HepG2 (cell line): ENCODE measurements around the gene RAD51. TPM values are rescaled to one million over a fixed set of nuclear protein-coding genes. Genes with fewer than 3 reads are reported as not detected.

Source experiments
- ETV5 ChIP-seq: IDR thresholded peaks from 2 replicates; pipeline ENCODE4 v1.6.1; 2018; ENCODE audit warnings: missing biosample characterization, missing genetic modification reagents, inconsistent platforms, borderline replicate concordance
- EZH2 ChIP-seq: conservative IDR thresholded peaks from 2 replicates; pipeline ENCODE4 v1.6.1; 2012; ENCODE audit warnings: mild to moderate bottlenecking, low read depth, low read length, moderate library complexity
- NFKBIZ ChIP-seq: IDR thresholded peaks from 2 replicates; pipeline ENCODE4 v1.6.1; 2018; ENCODE audit warnings: missing genetic modification reagents, missing compliant biosample characterization
- NR2F6 ChIP-seq, 2 experiments: IDR thresholded peaks; 2 replicates each; pipeline ENCODE4 v1.6.1; 2016; ENCODE audit warnings: antibody characterized with exemption in 1 of 2, mild to moderate bottlenecking in 1 of 2
- SNAI1 ChIP-seq: sonication (generic); formaldehyde crosslinking; IDR thresholded peaks from 2 replicates; pipeline ENCODE4 v1.5.0; 2020; ENCODE audit warnings: mild to moderate bottlenecking, missing genetic modification reagents, borderline replicate concordance
- SUZ12 ChIP-seq: fragments of 150-350 bp; IDR thresholded peaks from 2 replicates; pipeline ENCODE4 v1.6.1; 2014; ENCODE audit warnings: low read depth, low read length
- ZBTB38 ChIP-seq: sonication (generic); formaldehyde crosslinking; IDR thresholded peaks from 2 replicates; pipeline ENCODE4 v1.5.1; 2020; ENCODE audit warnings: mild to moderate bottlenecking, missing genetic modification reagents
- ZFP36 ChIP-seq: fragments of 150-350 bp; IDR thresholded peaks from 2 replicates; pipeline ENCODE4 v1.6.1; 2018; ENCODE audit warnings: borderline replicate concordance, low read length, low read depth; ENCODE audit not compliant: partially characterized antibody
- ZNF292 ChIP-seq: sonication (generic); formaldehyde crosslinking; IDR thresholded peaks from 2 replicates; pipeline ENCODE4 v1.8.1; 2022; ENCODE audit warnings: mild to moderate bottlenecking, low read depth, missing genetic modification reagents, borderline replicate concordance
- ZNF296 ChIP-seq: sonication (generic); formaldehyde crosslinking; conservative IDR thresholded peaks from 2 replicates; pipeline ENCODE4 v1.5.0; 2020; ENCODE audit warnings: mild to moderate bottlenecking, missing genetic modification reagents
- ZNF335 ChIP-seq: sonication (generic); formaldehyde crosslinking; IDR thresholded peaks from 2 replicates; pipeline ENCODE4 v1.4.0; 2020; ENCODE audit warnings: missing genetic modification reagents
- ZNF530 ChIP-seq: sonication (generic); formaldehyde crosslinking; IDR thresholded peaks from 2 replicates; pipeline ENCODE4 v1.5.0; 2020; ENCODE audit warnings: low read depth, mild to moderate bottlenecking, missing genetic modification reagents
- ZNF772 ChIP-seq: sonication (generic); formaldehyde crosslinking; IDR thresholded peaks from 2 replicates; pipeline ENCODE4 v1.5.0; 2020; ENCODE audit warnings: mild to moderate bottlenecking, missing genetic modification reagents
- polyA plus RNA-seq, 8 experiments: library from polyadenylated mRNA; depleted of rRNA in 3 of 8; stranded (reverse) in 7 of 8; unstranded in 1 of 8; fragments of >200 nt; fragmentation: Illumina TruSeq in 4 of 8; extraction: Trizol in 4 of 8; gene quantifications; 2 replicates each; pipeline versions ENCODE4 v1.2.1 to v1.2.3, GENCODE V29; 2011 to 2016; ENCODE audit warnings: low read depth in 4 of 8, missing spikeins in 1 of 8, mixed read lengths in 1 of 8; ENCODE audit not compliant: insufficient read depth in 1 of 8
- total RNA-seq, 5 experiments: library from RNA; depleted of rRNA; stranded (reverse); fragments of >200 nt; fragmentation: Illumina TruSeq; extraction: Trizol; gene quantifications; 2 replicates each; pipeline ENCODE4 v1.2.3, GENCODE V29; 2016; ENCODE audit warnings: low read depth in 1 of 5
- TF ChIP-seq, protein P1 (sequence below): IDR thresholded peaks from 2 replicates; pipeline ENCODE4 v1.6.1; 2016
- TF ChIP-seq, protein P2 (sequence below): sonication (generic); formaldehyde crosslinking; IDR thresholded peaks from 2 replicates; pipeline ENCODE4 v1.5.0; 2020; ENCODE audit warnings: mild to moderate bottlenecking, missing genetic modification reagents
- TF ChIP-seq, protein P3 (sequence below): sonication (generic); formaldehyde crosslinking; IDR thresholded peaks from 2 replicates; pipeline ENCODE4 v1.4.0; 2020; ENCODE audit warnings: low read depth, mild to moderate bottlenecking, missing genetic modification reagents
- TF ChIP-seq, protein P4 (sequence below): sonication (generic); formaldehyde crosslinking; IDR thresholded peaks from 2 replicates; pipeline ENCODE4 v1.5.1; 2020; ENCODE audit warnings: mild to moderate bottlenecking, missing genetic modification reagents, moderate library complexity
- TF ChIP-seq, protein P5 (sequence below): sonication (generic); formaldehyde crosslinking; IDR thresholded peaks from 2 replicates; pipeline ENCODE4 v1.8.0; 2022; ENCODE audit warnings: mild to moderate bottlenecking, missing genetic modification reagents, moderate library complexity

The RAD51 gene
- total and polyA plus RNA-seq, 2 of the 13 experiments (the other 11 are each of a cell fraction or from before 2014, with no cell fraction given): 8.5 to 12.8 TPM

DNA sequence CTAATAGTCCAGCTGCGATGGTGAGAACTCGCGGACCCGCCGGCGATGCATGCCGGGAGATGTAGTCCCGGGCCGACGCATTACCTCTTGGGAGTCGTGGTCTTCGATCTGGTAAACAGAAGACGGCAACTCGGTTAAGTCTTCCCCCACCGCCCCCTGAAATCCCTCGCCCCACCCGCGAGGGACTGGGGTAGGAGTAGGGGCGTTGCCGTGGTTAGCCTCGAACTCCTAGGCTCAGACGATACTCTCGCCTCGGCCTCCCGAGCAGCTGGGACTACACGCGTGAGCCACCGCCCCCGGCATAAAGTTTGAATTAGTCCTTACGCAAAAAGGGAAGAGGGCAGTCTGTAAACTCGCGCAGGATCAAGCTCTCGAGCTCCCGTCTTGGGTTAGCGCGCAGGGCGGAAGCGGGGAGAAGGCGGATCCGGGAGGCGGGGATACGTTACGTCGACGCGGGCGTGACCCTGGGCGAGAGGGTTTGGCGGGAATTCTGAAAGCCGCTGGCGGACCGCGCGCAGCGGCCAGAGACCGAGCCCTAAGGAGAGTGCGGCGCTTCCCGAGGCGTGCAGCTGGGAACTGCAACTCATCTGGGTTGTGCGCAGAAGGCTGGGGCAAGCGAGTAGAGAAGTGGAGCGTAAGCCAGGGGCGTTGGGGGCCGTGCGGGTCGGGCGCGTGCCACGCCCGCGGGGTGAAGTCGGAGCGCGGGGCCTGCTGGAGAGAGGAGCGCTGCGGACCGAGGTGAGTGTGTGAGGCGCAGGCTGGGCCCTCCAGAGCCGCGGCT is at the start of gene RAD51 (continued):
- no peak for TF ChIP-seq ZFP36
- TF ChIP-seq, protein P1, sequence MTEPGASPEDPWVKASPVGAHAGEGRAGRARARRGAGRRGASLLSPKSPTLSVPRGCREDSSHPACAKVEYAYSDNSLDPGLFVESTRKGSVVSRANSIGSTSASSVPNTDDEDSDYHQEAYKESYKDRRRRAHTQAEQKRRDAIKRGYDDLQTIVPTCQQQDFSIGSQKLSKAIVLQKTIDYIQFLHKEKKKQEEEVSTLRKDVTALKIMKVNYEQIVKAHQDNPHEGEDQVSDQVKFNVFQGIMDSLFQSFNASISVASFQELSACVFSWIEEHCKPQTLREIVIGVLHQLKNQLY (CRISPR knock-in tag): no peak; the same call in 1 of the 2 replicates
- peak; percentile 30; the same call in 1 of the 2 replicates for TF ChIP-seq ZNF530 (CRISPR knock-in tag)
- TF ChIP-seq ETV5 (CRISPR knock-in tag): peak; percentile 69
- no peak for TF ChIP-seq NR2F6 (IDR thresholded peaks at IDR 0.05)
- peak; percentile 24; the same call in 1 of the 2 replicates for TF ChIP-seq NR2F6 (CRISPR knock-in tag; IDR thresholded peaks at IDR 0.05)
- peak; percentile 61; the same call in 1 of the 2 replicates for TF ChIP-seq ZNF335 (CRISPR knock-in tag)
- TF ChIP-seq, protein P2, sequence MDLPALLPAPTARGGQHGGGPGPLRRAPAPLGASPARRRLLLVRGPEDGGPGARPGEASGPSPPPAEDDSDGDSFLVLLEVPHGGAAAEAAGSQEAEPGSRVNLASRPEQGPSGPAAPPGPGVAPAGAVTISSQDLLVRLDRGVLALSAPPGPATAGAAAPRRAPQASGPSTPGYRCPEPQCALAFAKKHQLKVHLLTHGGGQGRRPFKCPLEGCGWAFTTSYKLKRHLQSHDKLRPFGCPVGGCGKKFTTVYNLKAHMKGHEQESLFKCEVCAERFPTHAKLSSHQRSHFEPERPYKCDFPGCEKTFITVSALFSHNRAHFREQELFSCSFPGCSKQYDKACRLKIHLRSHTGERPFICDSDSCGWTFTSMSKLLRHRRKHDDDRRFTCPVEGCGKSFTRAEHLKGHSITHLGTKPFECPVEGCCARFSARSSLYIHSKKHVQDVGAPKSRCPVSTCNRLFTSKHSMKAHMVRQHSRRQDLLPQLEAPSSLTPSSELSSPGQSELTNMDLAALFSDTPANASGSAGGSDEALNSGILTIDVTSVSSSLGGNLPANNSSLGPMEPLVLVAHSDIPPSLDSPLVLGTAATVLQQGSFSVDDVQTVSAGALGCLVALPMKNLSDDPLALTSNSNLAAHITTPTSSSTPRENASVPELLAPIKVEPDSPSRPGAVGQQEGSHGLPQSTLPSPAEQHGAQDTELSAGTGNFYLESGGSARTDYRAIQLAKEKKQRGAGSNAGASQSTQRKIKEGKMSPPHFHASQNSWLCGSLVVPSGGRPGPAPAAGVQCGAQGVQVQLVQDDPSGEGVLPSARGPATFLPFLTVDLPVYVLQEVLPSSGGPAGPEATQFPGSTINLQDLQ (CRISPR knock-in tag): no peak
- TF ChIP-seq, protein P3, sequence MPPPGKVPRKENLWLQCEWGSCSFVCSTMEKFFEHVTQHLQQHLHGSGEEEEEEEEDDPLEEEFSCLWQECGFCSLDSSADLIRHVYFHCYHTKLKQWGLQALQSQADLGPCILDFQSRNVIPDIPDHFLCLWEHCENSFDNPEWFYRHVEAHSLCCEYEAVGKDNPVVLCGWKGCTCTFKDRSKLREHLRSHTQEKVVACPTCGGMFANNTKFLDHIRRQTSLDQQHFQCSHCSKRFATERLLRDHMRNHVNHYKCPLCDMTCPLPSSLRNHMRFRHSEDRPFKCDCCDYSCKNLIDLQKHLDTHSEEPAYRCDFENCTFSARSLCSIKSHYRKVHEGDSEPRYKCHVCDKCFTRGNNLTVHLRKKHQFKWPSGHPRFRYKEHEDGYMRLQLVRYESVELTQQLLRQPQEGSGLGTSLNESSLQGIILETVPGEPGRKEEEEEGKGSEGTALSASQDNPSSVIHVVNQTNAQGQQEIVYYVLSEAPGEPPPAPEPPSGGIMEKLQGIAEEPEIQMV (CRISPR knock-in tag): peak; percentile 82
- no peak for TF ChIP-seq NFKBIZ (CRISPR knock-in tag)
- 0 out of 2 replicates have a peak, but pooled peaks have one; percentile 32 for TF ChIP-seq ZNF772 (CRISPR knock-in tag)
- no peak for TF ChIP-seq EZH2
- no peak for TF ChIP-seq ZBTB38 (CRISPR knock-in tag)
- TF ChIP-seq, protein P4, sequence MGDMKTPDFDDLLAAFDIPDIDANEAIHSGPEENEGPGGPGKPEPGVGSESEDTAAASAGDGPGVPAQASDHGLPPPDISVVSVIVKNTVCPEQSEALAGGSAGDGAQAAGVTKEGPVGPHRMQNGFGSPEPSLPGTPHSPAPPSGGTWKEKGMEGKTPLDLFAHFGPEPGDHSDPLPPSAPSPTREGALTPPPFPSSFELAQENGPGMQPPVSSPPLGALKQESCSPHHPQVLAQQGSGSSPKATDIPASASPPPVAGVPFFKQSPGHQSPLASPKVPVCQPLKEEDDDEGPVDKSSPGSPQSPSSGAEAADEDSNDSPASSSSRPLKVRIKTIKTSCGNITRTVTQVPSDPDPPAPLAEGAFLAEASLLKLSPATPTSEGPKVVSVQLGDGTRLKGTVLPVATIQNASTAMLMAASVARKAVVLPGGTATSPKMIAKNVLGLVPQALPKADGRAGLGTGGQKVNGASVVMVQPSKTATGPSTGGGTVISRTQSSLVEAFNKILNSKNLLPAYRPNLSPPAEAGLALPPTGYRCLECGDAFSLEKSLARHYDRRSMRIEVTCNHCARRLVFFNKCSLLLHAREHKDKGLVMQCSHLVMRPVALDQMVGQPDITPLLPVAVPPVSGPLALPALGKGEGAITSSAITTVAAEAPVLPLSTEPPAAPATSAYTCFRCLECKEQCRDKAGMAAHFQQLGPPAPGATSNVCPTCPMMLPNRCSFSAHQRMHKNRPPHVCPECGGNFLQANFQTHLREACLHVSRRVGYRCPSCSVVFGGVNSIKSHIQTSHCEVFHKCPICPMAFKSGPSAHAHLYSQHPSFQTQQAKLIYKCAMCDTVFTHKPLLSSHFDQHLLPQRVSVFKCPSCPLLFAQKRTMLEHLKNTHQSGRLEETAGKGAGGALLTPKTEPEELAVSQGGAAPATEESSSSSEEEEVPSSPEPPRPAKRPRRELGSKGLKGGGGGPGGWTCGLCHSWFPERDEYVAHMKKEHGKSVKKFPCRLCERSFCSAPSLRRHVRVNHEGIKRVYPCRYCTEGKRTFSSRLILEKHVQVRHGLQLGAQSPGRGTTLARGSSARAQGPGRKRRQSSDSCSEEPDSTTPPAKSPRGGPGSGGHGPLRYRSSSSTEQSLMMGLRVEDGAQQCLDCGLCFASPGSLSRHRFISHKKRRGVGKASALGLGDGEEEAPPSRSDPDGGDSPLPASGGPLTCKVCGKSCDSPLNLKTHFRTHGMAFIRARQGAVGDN: peak; percentile 92
- TF ChIP-seq ZNF296: no peak; the same call in 1 of the 2 replicates
- TF ChIP-seq ZNF292 (CRISPR knock-in tag): peak; percentile 41; the same call in 1 of the 2 replicates
- TF ChIP-seq SNAI1 (CRISPR knock-in tag): no peak
- peak; percentile 63 for TF ChIP-seq SUZ12
- TF ChIP-seq, protein P5, sequence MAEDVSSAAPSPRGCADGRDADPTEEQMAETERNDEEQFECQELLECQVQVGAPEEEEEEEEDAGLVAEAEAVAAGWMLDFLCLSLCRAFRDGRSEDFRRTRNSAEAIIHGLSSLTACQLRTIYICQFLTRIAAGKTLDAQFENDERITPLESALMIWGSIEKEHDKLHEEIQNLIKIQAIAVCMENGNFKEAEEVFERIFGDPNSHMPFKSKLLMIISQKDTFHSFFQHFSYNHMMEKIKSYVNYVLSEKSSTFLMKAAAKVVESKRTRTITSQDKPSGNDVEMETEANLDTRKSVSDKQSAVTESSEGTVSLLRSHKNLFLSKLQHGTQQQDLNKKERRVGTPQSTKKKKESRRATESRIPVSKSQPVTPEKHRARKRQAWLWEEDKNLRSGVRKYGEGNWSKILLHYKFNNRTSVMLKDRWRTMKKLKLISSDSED: no peak
